Peyer's patch (tissue), 4 donors: ENCODE results near the gene HELZ. TPM values are rescaled to one million over a fixed set of nuclear protein-coding genes. Genes with fewer than 3 reads are reported as not detected.

ENCODE experiments used
- DNase-seq, 3 donors: peaks; one replicate each; pipeline ENCODE4 v3.0.0-alpha.2; 2017 to 2019
- H3K27ac ChIP-seq, 4 donors: fragments of 200-600 bp; sonication (generic); one replicate each; pipeline ENCODE4 v1.5.1; 2016 to 2019
- H3K27me3 ChIP-seq, 2 donors: fragments of 200-600 bp; sonication (generic); one replicate each; pipeline ENCODE4 v1.5.1; 2019
- H3K36me3 ChIP-seq, 3 donors: fragments of 200-600 bp; sonication (generic); one replicate each; pipeline ENCODE4 v1.5.1; 2016 to 2019
- H3K4me1 ChIP-seq, 4 donors: fragments of 200-600 bp; sonication (generic); one replicate each; pipeline ENCODE4 v1.5.1; 2016 to 2019
- H3K4me3 ChIP-seq, 4 donors: fragments of 200-600 bp; sonication (generic); 1 replicate in 3 of 4; 2 replicates in 1 of 4; pipeline ENCODE4 v1.5.1; 2016 to 2019; ENCODE audit warnings: mild to moderate bottlenecking in 1 of 4
- H3K9me3 ChIP-seq, 4 donors: fragments of 200-600 bp; sonication (generic); one replicate each; pipeline ENCODE4 v1.5.1; 2016 to 2019; ENCODE audit warnings: mild to moderate bottlenecking in 1 of 4
- CTCF ChIP-seq, 6 experiments: fragments of 450-650 bp in 4 of 6; fragments of 200-600 bp in 2 of 6; sonication (generic) in 1 of 6; IDR thresholded peaks; one replicate each; pipeline ENCODE4 v1.5.1; 2017 to 2019; ENCODE audit warnings: antibody characterized with exemption in 6 of 6, mild to moderate bottlenecking in 3 of 6, moderate library complexity in 1 of 6
- POLR2A ChIP-seq, 2 donors: fragments of 450-650 bp; IDR thresholded peaks; one replicate each; pipeline ENCODE4 v1.5.1; 2017; ENCODE audit warnings: antibody characterized with exemption in 2 of 2, mild to moderate bottlenecking in 2 of 2, moderate library complexity in 2 of 2
- total RNA-seq, 4 donors: library from RNA; depleted of rRNA; stranded (reverse); fragments of >200 nt; gene quantifications; one replicate each; pipeline ENCODE4 v1.1.0, GENCODE V29; 2016

Gene HELZ
- total RNA-seq, 4 donors from 2014 or later, result 37.1 to 124 (median 58.8) TPM

DNA sequence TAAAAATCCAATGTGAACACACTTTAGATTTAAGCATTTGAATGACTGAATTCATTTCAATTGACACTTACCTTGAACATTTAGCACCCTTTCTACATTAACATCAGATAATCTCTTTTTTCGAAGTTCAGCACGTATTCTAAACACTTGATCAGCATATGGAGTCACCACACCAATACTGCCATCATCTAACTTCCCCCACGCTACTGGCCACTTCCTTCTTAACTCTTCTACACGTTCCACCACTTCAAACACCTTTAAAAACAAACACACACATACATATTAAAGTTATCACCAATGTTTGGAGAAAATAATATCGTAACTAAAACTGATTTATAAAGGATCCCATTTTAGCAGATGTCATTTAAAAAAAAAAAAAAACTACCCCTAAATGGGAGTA lies 107.1 kb downstream of the HELZ start:
- no peak overlapping the region for H3K4me3 ChIP-seq
- TF ChIP-seq CTCF (IDR thresholded peaks at IDR 0.05) (no peak), POLR2A (IDR thresholded peaks at IDR 0.05) (no peak)
- H3K36me3 ChIP-seq, result peaks cover 0 to 38% (median 0%) of the 10 kb centered on the region in 3 donors

DNA sequence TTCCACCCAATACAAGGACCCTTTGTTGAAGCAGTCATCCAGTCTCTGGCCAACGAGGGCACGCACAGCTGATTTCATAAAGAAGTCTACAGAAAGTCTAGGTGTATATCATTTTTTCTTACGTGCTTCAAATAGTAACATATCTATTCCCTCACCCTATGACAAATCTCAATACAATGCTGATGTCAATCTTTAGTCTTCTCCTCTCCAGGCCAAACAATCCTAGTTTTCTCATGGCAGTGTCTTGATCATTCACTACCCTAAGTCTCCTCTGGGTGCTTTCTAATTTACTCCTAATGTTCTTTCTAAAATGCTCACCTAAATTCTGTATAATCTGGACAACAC lies 108.0 kb downstream of the HELZ start:
- Histone ChIP-seq H3K27me3 (no peaks in the 10 kb centered on the region), H3K4me3 (no peak overlapping the region)
- TF ChIP-seq CTCF (IDR thresholded peaks at IDR 0.05) (no peak), POLR2A (IDR thresholded peaks at IDR 0.05) (no peak)

More for the DNA sequence above, 107.1 kb downstream of the HELZ start:
- Histone ChIP-seq H3K4me1 (no peaks in the 10 kb centered on the region), H3K27ac (no peak overlapping the region), H3K9me3 (no peaks in the 10 kb centered on the region), H3K27me3 (no peaks in the 10 kb centered on the region)
- no peak for DNase-seq

DNA sequence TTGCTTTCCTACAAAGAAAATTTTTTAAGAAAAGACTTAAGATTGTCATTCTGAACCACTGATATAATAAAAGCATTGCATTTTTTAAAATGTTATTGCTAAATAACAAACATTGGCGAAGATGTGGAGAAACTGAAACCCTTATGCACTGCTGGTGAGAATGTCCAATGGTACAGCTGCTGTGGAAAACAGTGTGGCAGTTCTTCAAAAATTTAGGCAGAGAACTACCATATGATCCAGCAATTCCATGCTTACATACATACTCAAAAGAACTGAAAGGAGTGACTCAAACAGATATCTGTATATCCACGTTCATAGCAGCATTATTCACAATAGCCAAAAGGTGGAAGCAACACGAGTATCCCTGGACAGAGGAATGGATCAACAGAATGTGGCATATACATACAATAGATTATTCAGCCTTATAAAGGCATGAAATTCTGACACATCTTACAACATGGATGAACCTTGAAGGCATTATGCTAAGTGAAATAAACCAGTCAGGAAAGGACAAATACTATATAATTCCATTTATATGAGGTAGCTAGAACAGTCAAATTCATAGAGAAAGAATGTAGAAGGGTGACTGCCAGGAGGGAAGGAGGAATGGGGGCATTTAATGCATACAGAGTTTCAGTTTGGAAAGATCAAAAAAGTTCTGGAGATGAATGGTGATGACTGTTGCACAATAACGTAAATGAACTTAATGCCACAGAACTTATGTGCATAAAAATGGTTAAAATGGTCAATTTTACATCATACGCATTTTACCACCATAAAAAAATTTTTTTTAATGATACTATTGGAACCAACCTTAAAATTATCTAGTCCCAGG lies 108.6 kb downstream of the HELZ start:
- no peak overlapping the region for H3K27ac ChIP-seq

More for the DNA sequence above, 108.0 kb downstream of the HELZ start:
- H3K27ac ChIP-seq, result no peak overlapping the region
- H3K9me3 ChIP-seq, result no peaks in the 10 kb centered on the region
- H3K4me1 ChIP-seq, result no peaks in the 10 kb centered on the region
- H3K36me3 ChIP-seq, result peaks cover 0 to 35% (median 0%) of the 10 kb centered on the region in 3 donors
- DNase-seq, result no peak

DNA sequence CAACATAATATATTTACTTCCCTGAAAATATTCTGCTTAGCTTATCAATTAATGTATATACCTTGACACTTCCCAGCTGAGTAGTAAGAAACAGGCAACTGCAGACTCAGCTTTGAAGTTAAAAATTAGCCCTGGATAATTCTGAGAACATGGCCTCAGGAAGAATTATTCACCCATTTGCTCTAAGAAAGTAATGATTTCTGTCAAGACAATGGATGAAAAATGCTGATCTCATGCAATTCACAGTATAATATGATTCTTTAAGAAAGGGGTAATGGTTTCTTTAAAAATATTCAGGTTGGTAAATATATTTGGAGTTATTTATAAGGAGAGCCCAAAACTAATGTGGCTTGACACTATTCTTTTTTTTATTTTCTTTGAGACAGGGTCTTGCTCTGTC lies 111.8 kb downstream of the HELZ start:
- H3K27ac ChIP-seq, result no peak overlapping the region
- no peaks in the 10 kb centered on the region for H3K9me3 ChIP-seq
- no peaks in the 10 kb centered on the region for H3K4me1 ChIP-seq
- no peaks in the 10 kb centered on the region for H3K27me3 ChIP-seq
- H3K4me3 ChIP-seq, result no peak overlapping the region
- peaks cover 0 to 28% (median 0%) of the 10 kb centered on the region in 3 donors for H3K36me3 ChIP-seq
- TF ChIP-seq CTCF (IDR thresholded peaks at IDR 0.05) (no peak), POLR2A (IDR thresholded peaks at IDR 0.05) (no peak)
- no peak for DNase-seq

More for the DNA sequence above, 108.6 kb downstream of the HELZ start:
- Histone ChIP-seq H3K4me1 (no peaks in the 10 kb centered on the region), H3K36me3 (peaks cover 0 to 31% (median 0%) of the 10 kb centered on the region in 3 donors), H3K27me3 (no peaks in the 10 kb centered on the region), H3K9me3 (no peaks in the 10 kb centered on the region), H3K4me3 (no peak overlapping the region)
- TF ChIP-seq POLR2A (IDR thresholded peaks at IDR 0.05) (no peak), CTCF (IDR thresholded peaks at IDR 0.05) (no peak)
- DNase-seq, result no peak

GRCh38 chr17:67132366-67132765 lies 112.6 kb downstream of the HELZ start:
- Histone ChIP-seq H3K36me3 (peaks cover 0 to 35% (median 0%) of the 10 kb centered on the region in 3 donors), H3K4me3 (no peak overlapping the region), H3K27ac (no peak overlapping the region), H3K9me3 (no peaks in the 10 kb centered on the region), H3K4me1 (no peaks in the 10 kb centered on the region), H3K27me3 (no peaks in the 10 kb centered on the region)
- no peak for TF ChIP-seq CTCF (IDR thresholded peaks at IDR 0.05)
- no peak for TF ChIP-seq POLR2A (IDR thresholded peaks at IDR 0.05)
- no peak for DNase-seq
